Daoy (cell line): ENCODE results near the gene SLC9A3. TPM values are rescaled to one million over a fixed set of nuclear protein-coding genes. Genes with fewer than 3 reads are reported as not detected.
"Not testable (repeated sequence)": the region's sequence is repeated elsewhere in the genome, so short reads cannot be mapped to it uniquely, and the experiment has no call there.

Experiments
- DNase-seq: peaks from one replicate; pipeline ENCODE4 v3.0.0-alpha.2; 2015; ENCODE audit warnings: low read depth
- total RNA-seq: library from RNA; depleted of rRNA; stranded (reverse); fragments of >200 nt; shearing (Covaris generic); gene quantifications from 2 replicates; pipeline ENCODE4 v1.2.3, GENCODE V29; 2014

Gene SLC9A3
- total RNA-seq, 1 experiment from 2014 or later = 2.2 TPM

- no peak for DNase-seq
These were observed 33.8 kb downstream of the SLC9A3 start for GRCh38 chr5:490116-491106.

- DNase-seq = no peak
These were observed 34.6 kb downstream of the SLC9A3 start for GRCh38 chr5:489689-490080.

DNA sequence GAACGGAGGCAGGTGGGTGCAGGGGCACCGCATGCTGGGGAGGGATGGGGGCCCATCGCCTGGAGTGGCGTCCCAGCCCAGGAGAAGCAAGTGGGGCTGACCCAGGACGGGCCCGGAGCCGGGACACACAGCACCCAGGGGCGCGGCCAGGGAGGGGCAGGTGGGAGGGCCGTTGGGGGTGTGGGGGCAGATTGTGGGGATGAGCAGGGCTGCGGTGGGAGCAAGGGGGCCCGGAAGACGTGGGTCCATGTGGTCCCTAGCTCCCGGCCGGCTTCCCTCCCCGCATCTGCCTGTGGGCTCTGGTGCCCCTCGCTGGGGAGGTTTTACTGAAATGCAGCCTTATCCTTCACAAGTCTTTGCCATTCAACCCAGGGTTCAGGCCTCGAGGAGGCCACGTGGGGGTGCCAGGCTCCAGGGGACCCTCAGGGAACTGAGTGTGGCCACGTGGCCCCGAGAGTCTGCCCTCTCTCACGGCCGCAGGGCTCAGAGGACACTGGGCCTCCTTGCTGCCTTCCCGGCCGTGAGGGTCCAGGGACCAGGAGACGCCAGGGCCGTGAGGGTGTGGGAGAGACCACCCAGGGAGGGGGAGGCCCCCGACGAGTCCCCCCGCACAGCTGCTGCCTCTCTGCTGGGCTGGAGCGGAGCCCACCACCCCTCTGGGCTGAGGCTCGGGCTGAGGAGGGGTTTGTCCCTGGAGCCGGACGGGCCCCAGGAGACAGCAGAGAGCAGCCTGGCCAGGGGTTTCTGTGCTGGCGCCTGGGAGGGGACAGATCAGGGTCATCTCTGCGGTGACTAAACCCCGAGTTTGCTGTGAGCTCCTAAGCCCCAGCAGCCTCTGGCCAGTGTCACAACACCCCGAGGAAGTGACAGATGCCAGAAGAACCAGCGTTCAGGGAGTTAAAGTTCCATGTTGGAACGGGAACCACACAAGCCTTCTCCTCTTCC lies 35.2 kb downstream of the SLC9A3 start:
- no peak for DNase-seq

- DNase-seq = no peak
These were observed 36.0 kb downstream of the SLC9A3 start for GRCh38 chr5:488241-488640.

GRCh38 chr5:486597-486996 lies 37.7 kb downstream of the SLC9A3 start:
- DNase-seq = not testable (repeated sequence)

- DNase-seq = no peak
These were observed 38.2 kb downstream of the SLC9A3 start for GRCh38 chr5:485946-486491.

- no peak for DNase-seq
These were observed 38.9 kb downstream of the SLC9A3 start for GRCh38 chr5:485113-485945.

- no peak for DNase-seq
These were observed 39.7 kb downstream of the SLC9A3 start for GRCh38 chr5:484556-484955.

GRCh38 chr5:483434-484140 lies 40.7 kb downstream of the SLC9A3 start:
- DNase-seq = no peak

DNA sequence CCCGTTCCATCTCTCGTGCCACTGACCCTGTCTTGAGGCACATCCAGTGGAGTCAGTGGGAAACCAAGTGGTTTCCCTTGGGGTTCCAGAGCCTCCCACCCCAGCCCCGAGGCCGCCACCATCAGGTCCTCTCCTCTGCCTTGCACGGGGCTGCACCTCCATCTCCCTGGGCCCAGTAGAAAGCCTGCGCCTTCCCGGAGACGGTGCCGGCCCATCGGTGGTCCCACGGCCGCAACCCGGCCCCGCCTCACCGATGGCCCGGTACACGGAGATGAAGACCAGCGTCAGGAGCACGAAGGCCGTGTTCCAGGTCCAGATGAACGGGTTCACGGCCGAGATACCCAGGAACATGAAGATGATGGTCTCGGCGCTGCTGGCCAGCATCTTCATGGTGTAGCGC lies 41.2 kb downstream of the SLC9A3 start:
- DNase-seq = no peak

GRCh38 chr5:482506-482905 lies 41.7 kb downstream of the SLC9A3 start:
- DNase-seq = no peak

GRCh38 chr5:482021-482420 lies 42.2 kb downstream of the SLC9A3 start:
- DNase-seq = no peak

- DNase-seq = no peak
These were observed 42.9 kb downstream of the SLC9A3 start for GRCh38 chr5:481347-481746.

- DNase-seq = no peak
These were observed 44.5 kb downstream of the SLC9A3 start for GRCh38 chr5:479566-480319.

- no peak for DNase-seq
These were observed 45.2 kb downstream of the SLC9A3 start for GRCh38 chr5:478982-479535.

DNA sequence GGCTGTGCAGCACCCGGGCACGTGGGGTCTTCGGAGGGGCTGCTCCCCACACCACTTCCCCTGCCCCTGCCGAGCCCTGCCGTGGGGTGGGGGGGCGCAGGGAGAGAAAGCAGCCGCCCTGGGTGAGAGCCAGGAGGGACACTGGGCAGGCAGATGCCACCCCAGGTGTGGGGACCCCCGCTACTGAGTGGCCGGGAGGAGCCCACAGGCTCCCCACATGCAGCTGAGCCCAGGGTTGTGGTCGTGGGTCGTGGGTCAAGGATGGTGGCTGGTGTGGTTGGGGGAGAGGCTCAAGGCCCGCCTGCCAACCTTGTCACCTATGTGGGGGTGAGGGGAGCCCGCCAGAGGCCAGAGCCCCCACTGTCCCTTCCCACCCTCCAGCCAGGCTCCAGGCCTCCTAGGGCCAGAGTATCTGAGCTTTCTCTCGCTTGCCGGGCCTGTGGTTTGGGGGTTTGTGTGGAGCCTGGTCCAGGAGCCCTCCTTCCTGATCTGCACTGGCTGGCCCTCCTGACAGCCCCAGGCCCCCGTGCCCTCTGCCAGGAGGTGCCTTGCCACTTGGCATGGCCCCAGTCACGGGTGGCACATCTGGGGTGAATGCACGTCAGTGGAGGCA lies 45.8 kb downstream of the SLC9A3 start:
- no peak for DNase-seq

- DNase-seq = no peak
These were observed 46.4 kb downstream of the SLC9A3 start for GRCh38 chr5:477871-478270.

- no peak for DNase-seq
These were observed 47.0 kb downstream of the SLC9A3 start for GRCh38 chr5:477247-477646.

- no peak for DNase-seq
These were observed 47.5 kb downstream of the SLC9A3 start for GRCh38 chr5:476814-477175.
